IPS-18a (cell line): ENCODE results near the gene CRABP2.

ENCODE experiments used
- H3K27ac ChIP-seq: one replicate; pipeline ENCODE4 v1.5.1; 2013; ENCODE audit warnings: low read length
- H3K27me3 ChIP-seq: one replicate; pipeline ENCODE4 v1.6.1; 2013; ENCODE audit warnings: mild to moderate bottlenecking, low read length; ENCODE audit not compliant: control insufficient read depth, insufficient read depth
- H3K36me3 ChIP-seq: one replicate; pipeline ENCODE4 v1.6.1; 2013; ENCODE audit warnings: low read depth, low read length; ENCODE audit not compliant: control insufficient read depth
- H3K4me1 ChIP-seq: one replicate; pipeline ENCODE4 v1.6.1; 2013; ENCODE audit warnings: low read depth, low read length; ENCODE audit not compliant: control insufficient read depth
- H3K4me3 ChIP-seq: one replicate; pipeline ENCODE4 v1.5.1; 2013; ENCODE audit warnings: low read length
- H3K9ac ChIP-seq: one replicate; pipeline ENCODE4 v1.6.1; 2013; ENCODE audit warnings: mild to moderate bottlenecking, low read length, moderate library complexity
- H3K9me3 ChIP-seq: one replicate; pipeline ENCODE4 v1.6.1; 2013; ENCODE audit warnings: low read depth, low read length; ENCODE audit not compliant: control insufficient read depth

Gene CRABP2

DNA sequence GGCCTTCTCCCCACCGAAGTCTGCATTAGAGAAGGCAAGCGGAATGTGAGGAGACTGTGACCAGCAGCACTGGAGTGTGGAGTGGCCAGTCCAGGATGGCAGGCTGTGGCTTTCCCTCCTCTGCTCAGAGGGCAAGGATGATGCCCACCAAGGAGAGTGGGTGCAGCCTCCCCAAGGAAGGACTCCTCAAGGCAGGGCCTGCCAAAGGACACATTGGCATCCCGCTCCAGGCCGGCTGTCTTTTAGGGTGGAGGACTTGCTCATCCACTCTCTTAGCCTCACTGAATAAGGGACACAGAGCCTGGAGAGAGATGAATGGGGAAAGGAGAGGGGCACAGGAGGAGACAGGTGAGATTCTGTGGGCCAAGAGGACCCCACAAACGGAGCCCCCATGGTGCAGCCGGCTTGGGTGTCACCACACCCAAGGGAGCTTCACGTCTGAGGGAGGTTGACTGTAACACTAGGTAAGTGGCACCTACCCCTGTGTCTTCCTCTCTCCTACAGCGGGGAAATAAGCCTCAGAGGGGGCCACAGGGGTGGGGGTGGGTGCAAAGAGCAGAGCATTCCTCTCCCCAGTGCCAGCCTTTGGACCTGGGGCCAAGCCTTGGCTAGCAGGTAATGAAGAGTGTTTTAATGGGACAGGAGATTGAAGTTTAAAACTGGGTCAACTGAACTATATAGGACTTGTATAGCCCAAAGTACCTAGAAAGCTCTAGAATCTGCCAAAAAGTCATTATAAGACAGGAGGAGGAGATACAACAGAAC lies 24.0 kb downstream of the CRABP2 start:
- H3K36me3 ChIP-seq, result no peaks in the 10 kb centered on the region
- H3K9me3 ChIP-seq, result no peaks in the 10 kb centered on the region
- no peak overlapping the region for H3K27ac ChIP-seq
- no peak overlapping the region for H3K4me3 ChIP-seq
- H3K27me3 ChIP-seq, result peaks cover 5% of the 10 kb centered on the region
- H3K4me1 ChIP-seq, result peaks cover 6% of the 10 kb centered on the region
- no peak overlapping the region for H3K9ac ChIP-seq

DNA sequence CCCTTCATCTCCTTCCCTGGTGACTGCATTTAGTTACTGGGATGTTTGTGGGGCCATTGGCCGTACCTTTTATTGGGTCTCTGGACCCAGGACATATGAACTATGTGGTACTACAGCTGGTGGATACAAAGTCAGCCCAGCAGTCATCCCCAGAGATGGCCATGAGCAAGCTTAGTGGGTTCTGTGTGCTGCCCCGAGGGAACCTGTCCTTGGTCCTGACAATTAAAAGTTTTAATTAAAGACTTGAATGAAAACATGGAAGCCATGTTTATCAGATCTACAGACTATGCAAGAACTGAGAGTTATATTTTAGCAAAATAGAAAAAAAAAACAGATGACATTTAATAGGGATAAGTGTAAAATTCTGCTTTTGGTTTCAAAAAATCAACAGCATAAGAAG lies 25.3 kb downstream of the CRABP2 start:
- peaks cover 9% of the 10 kb centered on the region for H3K27me3 ChIP-seq
- no peak overlapping the region for H3K4me3 ChIP-seq
- H3K27ac ChIP-seq, result no peak overlapping the region
- peaks cover 4% of the 10 kb centered on the region for H3K36me3 ChIP-seq
- no peak overlapping the region for H3K9ac ChIP-seq
- peaks cover 12% of the 10 kb centered on the region for H3K4me1 ChIP-seq
- no peaks in the 10 kb centered on the region for H3K9me3 ChIP-seq

DNA sequence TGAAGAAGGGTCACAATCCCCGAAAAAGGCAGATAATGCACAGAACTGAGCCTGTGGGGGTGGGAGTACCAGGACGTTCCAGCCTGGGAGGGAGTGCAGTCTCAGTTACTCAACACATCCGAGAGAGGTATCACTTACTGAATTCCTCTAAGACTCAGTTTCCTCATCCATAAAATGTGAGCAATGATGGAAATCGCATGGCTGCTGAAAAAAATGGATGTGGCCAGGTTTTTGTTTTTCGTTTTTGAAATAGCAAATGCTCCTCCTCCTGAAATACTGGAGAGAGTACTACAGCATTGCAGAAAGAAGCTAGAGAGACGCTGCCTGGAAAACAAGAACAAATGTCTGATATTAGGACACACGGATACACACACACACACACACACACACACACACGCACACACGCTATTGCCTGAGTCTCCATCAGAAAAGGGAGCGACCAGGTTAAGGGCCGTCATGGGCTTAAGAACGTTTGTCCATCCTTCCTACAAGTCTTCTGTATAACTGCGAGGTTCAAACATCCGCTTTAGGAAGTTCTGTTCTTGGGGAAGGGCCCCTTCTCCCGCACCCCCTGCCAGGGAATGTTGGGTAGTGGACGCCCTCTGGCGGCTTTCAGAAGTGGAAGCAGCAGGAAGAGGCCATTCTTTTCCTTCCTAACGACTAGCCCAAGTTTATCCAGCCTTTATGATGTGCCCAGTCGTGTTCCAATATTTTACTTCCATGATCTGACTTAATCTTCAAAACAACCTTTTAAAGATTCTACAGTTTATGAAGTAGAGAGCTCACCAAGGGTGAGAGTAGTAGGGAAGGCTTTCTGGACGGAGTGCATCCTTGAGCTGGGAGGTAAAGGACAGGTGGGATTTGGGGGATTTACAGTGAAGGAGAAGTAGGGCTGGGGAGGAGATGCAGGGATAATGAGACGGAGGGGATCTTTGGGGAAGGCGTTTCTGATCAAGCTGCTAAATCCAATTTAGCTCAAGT lies 27.5 kb downstream of the CRABP2 start:
- Histone ChIP-seq H3K27me3 (peaks cover 9% of the 10 kb centered on the region), H3K27ac (no peak overlapping the region), H3K4me1 (peaks cover 32% of the 10 kb centered on the region), H3K9ac (peak overlapping the region; percentile 86), H3K4me3 (peak overlapping the region; percentile 82), H3K36me3 (peaks cover 8% of the 10 kb centered on the region), H3K9me3 (no peaks in the 10 kb centered on the region)

DNA sequence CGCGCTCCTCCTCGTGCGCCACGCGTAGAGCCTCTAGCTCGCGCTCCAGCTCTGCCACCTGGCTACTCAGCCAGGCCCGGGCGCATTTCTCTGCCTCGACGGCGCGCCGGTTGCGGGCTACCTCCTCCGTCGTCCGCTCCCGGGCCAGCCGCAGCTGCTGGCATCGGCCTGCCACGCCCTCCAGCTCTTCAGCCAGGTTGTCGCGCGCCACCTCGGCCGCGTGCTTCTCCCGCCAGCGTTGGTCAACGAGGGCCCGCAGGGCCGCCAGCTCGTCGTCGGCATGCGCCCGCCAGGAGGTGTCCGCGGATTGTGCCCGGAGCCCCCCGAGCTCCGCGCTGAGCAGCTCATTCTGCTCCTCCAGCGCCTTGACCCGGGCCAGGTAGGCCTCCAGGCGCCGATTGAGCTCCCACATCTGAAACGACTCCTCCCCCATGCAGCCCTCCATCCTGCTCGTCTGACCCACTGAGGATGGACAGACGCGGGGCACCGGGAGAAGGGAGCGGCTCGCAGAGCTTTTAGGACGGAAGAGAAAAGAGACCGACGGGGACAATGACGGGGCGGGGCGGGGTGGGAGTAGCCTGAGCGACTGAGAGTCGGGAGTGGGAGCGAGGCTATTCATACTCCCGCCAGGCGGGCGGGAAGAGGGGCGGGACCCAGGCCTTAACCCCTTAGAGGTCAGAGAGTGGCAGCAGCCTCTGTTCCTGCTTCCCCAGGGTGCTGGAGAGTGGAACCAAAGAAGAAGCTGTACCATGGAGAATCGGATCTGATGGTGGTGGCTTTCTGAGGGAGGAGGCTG lies 28.4 kb downstream of the CRABP2 start, which contains the start of gene NES:
TSS of gene NES (minus strand) at position 588 of the 796 bp plus-strand sequence. CDS start at position 445, 143 bp downstream.
- Histone ChIP-seq H3K4me3 (peak within 1 kb of the TSS; percentile 82), H3K9me3 (no peaks in the 10 kb centered on the region), H3K36me3 (peaks cover 15% of the 10 kb centered on the region), H3K9ac (peak within 1 kb of the TSS; percentile 86), H3K27me3 (peaks cover 9% of the 10 kb centered on the region), H3K4me1 (peaks cover 37% of the 10 kb centered on the region), H3K27ac (no peak within 1 kb of the TSS)

DNA sequence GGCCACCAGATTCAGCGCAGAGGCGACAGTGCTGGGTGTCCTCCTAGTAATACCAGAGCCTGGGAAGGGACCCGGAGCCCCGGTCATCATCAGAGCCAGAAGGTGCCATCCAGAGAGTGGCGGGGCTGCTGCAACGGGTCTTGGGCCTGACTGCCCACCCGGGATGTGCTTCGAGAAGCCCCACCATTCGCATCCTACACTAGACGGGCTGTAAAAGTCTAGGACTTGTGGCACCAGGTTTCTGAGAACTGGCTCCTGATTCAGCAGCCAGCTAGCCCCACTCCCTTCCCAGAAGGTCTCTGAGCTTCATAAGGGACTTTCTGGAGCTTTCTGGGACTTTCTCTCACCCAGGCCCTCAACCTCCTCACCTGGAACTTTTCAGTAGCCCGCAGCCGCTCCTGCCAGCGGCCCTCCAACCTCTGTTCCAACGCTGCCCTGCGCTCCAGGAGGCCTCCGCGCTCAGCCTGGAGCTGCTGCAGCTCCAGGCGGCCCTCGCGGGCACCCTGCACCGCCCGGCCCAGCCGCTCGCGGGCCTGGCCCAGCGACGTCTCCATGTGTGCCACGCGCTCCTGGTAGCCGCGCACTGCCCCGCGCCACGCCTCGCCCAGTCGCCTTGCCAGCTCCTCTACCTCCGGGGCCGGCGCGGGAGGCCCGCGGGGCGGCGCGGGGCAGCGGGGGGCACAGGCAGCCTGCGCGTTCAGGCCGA lies 29.1 kb downstream of the CRABP2 start:
- peaks cover 39% of the 10 kb centered on the region for H3K4me1 ChIP-seq
- peak overlapping the region; percentile 86 for H3K9ac ChIP-seq

DNA sequence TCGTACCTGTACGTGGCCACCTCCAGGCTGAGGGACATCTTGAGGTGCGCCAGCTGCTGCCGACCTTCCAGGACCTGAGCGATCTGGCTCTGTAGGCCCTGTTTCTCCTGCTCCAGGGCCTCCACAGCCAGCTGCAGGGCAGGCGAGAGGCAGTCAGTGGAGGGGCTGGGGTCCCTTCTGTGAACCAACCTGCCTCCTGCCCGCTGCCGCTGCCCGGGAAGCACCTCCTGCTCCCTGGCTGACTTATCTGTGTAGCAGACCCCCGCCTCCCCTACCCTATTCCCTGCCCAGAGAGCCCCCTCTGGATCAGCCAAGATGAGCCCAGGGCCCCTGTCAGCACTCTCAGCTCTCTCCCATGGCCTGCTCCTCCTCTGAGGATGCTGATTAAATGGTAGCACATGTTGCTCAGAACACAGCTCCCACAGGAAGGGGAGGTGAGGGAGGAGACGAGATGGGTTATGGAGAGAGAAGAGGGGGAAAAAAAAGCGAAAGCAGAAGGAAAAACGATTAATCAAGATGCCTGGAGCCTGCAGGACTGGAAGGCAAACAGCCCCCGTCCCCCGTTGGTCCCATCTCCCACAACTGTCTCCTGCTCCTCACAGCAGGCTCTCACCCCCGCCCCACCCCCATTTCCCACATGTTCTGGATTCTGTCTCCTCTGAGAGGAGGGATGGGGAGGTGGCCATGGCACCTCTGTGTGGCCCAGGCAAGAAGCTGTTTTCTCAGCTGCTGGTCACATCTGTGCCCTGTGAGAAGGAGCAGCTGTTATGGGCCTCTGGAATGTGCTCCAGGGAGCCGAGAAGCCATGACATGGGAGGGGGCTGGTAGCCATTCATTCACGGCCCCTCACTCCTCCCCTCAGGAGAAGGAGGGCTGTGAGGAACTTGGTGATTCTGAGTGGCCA lies 29.9 kb downstream of the CRABP2 start:
- Histone ChIP-seq H3K9me3 (no peaks in the 10 kb centered on the region), H3K9ac (peak overlapping the region; percentile 86), H3K27ac (no peak overlapping the region), H3K36me3 (peaks cover 26% of the 10 kb centered on the region), H3K4me3 (peak overlapping the region; percentile 82), H3K27me3 (peaks cover 9% of the 10 kb centered on the region), H3K4me1 (peaks cover 42% of the 10 kb centered on the region)

More for the DNA sequence above, 29.1 kb downstream of the CRABP2 start:
- peaks cover 23% of the 10 kb centered on the region for H3K36me3 ChIP-seq
- peaks cover 9% of the 10 kb centered on the region for H3K27me3 ChIP-seq
- peak overlapping the region; percentile 82 for H3K4me3 ChIP-seq
- no peaks in the 10 kb centered on the region for H3K9me3 ChIP-seq
- no peak overlapping the region for H3K27ac ChIP-seq

DNA sequence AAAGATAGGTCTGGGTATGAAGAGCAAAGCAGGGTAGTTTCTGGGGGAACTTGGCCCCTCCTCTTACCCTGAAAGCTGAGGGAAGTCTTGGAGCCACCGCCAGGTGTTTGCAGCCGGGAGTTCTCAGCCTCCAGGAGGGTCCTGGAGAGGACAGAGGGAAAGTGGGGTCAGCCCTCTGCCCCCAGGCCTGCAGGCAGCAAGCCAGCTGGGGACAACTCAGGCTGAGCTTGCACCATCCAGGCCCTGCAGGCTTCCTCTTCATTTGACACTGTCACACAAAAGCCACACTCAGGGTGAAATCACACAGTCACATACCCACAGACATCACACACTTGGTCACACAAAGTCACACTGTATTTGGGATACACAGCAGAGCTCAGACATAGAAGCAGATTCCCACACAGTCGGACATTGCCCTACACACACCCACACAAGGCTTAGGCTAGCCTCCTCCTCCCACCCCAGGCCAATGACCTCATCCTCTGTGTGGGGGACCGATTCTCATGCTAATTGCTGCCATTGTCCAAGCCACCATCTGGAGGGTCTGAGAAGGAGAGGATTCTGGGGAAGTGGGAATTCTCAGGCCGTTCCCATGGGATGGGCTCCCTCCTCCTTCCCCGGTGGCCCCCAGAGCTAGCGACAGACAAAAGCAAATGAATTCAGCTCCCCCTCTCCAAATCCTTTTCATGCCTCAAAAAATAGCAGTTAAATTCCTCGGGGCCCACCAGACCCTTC lies 31.8 kb downstream of the CRABP2 start:
- Histone ChIP-seq H3K4me1 (peaks cover 53% of the 10 kb centered on the region), H3K27ac (peak overlapping the region; percentile 65), H3K9me3 (no peaks in the 10 kb centered on the region), H3K4me3 (peak overlapping the region; percentile 82), H3K9ac (peak overlapping the region; percentile 86), H3K36me3 (peaks cover 26% of the 10 kb centered on the region), H3K27me3 (peaks cover 6% of the 10 kb centered on the region)

DNA sequence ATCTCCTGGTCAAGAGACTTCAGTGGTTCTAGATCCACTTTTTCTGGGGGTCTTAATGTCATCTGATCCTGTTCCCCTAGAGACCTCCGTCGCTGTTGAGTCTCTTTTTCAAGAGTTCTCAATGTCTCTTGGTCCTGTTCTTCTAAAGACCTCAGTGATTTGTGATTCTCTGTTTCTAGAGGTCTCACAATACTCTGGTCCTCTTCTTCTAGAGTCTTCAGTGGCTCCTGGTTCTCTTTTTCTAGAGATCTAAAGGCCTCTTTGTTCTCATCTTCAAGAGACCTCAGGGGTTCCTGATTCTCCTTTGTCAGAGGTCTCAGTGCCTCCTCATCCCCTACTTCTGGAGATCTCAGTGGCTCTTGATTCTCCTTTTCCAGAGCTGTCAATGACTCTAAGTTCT lies 33.6 kb downstream of the CRABP2 start:
- Histone ChIP-seq H3K4me1 (peaks cover 57% of the 10 kb centered on the region), H3K9ac (no peak overlapping the region), H3K4me3 (no peak overlapping the region), H3K27ac (no peak overlapping the region), H3K36me3 (peaks cover 26% of the 10 kb centered on the region), H3K27me3 (peaks cover 6% of the 10 kb centered on the region), H3K9me3 (no peaks in the 10 kb centered on the region)

DNA sequence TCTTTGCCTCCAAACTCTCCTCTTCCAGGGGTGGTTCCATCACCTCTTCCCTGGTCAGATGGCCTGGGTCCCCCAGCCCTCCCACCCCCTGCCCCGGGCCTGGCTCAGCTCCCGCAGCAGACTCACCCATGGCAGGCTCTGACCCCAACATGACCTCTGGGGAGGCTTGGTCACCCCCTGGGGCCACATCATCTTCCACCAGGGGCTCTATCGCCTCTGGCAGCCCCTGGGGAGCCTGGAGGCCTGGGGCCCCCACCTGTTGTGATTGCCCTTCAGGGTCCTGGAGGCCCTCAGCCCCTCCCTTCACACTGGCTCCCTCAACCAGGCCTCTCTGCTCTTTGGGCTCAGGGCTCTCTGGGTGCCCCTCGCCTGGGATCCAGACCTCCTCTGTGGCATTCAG lies 34.6 kb downstream of the CRABP2 start:
- Histone ChIP-seq H3K27ac (no peak overlapping the region), H3K36me3 (peaks cover 26% of the 10 kb centered on the region), H3K4me1 (peaks cover 57% of the 10 kb centered on the region), H3K9me3 (no peaks in the 10 kb centered on the region), H3K9ac (no peak overlapping the region), H3K27me3 (no peaks in the 10 kb centered on the region), H3K4me3 (no peak overlapping the region)
